Fibroblast of pulmonary artery (primary cell): Measurements from ENCODE around the gene FAM168A.

Experiments used
- DNase-seq: peaks from one replicate; pipeline ENCODE4 v3.0.0-alpha.2; 2010; ENCODE audit warnings: low read depth
- H3K4me3 ChIP-seq: replicated peaks from 2 replicates; pipeline ENCODE4 v1.5.1; 2011; ENCODE audit warnings: low read depth, mild to moderate bottlenecking, control low read depth, low read length, moderate library complexity
- CTCF ChIP-seq: IDR thresholded peaks from 2 replicates; pipeline ENCODE4 v1.5.1; 2011; ENCODE audit warnings: mild to moderate bottlenecking, control low read depth, low read length, inconsistent platforms; ENCODE audit errors: missing control alignments

Gene FAM168A

GRCh38 chr11:73570415-73571114 is 27.3 kb downstream of the FAM168A start:
- no peak overlapping the region for H3K4me3 ChIP-seq
- DNase-seq, result peak; percentile 69
- TF ChIP-seq CTCF, result no peak

- TF ChIP-seq CTCF, result no peak
- peak; percentile 13 for DNase-seq
- no peak overlapping the region for H3K4me3 ChIP-seq
These were observed 30.7 kb downstream of the FAM168A start for GRCh38 chr11:73566977-73567755.

GRCh38 chr11:73566422-73566821 is 31.5 kb downstream of the FAM168A start:
- TF ChIP-seq CTCF, result no peak
- no peak overlapping the region for H3K4me3 ChIP-seq
- DNase-seq, result peak; percentile 36

GRCh38 chr11:73565804-73566203 is 32.1 kb downstream of the FAM168A start:
- no peak for TF ChIP-seq CTCF
- no peak overlapping the region for H3K4me3 ChIP-seq
- DNase-seq, result no peak

GRCh38 chr11:73564903-73565302 is 33.0 kb downstream of the FAM168A start:
- no peak for TF ChIP-seq CTCF
- no peak for DNase-seq
- no peak overlapping the region for H3K4me3 ChIP-seq

- no peak for TF ChIP-seq CTCF
- no peak overlapping the region for H3K4me3 ChIP-seq
- no peak for DNase-seq
These were observed 34.2 kb downstream of the FAM168A start for GRCh38 chr11:73563539-73564200.
